ENCODE data around the gene NACC1. TPM values are rescaled to one million over a fixed set of nuclear protein-coding genes. Genes with fewer than 3 reads are reported as not detected.

Gene NACC1
- total and polyA plus RNA-seq, 2 of the 13 experiments (the other 11 are each of a cell fraction or from before 2014, with no cell fraction given) = 31.8 to 42.3 TPM

GRCh38 chr19:13128583-13128982 is 10.5 kb downstream of the NACC1 start (continued):
- TF ChIP-seq ZMYM4 (CRISPR knock-in tag; IDR thresholded peaks at IDR 0.05) (peak; percentile 51; the same call in 1 of the 2 replicates), CHCHD3 (CRISPR knock-in tag; IDR thresholded peaks at IDR 0.05) (no peak), SPEN (CRISPR knock-in tag; IDR thresholded peaks at IDR 0.05; ENCODE audit: low read depth) (peak; percentile 74), RFX1 (IDR thresholded peaks at IDR 0.05) (peak; percentile 83), ARID4A (CRISPR knock-in tag; IDR thresholded peaks at IDR 0.05; ENCODE audit: borderline replicate concordance) (peak; percentile 77; the same call in 1 of the 2 replicates), ZNF589 (CRISPR knock-in tag; conservative IDR thresholded peaks at IDR 0.05) (no peak), SOX5 (CRISPR knock-in tag; IDR thresholded peaks at IDR 0.05; ENCODE audit: borderline replicate concordance) (peak; percentile 70), FOXO1 (CRISPR knock-in tag; IDR thresholded peaks at IDR 0.05) (peak; percentile 67; the same call in 1 of the 2 replicates), TBX3 (IDR thresholded peaks at IDR 0.05; ENCODE audit: borderline replicate concordance) (peak; percentile 68; the same call in 1 of the 2 replicates), ZMYM3 (CRISPR knock-in tag; IDR thresholded peaks at IDR 0.05) (peak; percentile 63; the same call in 1 of the 2 replicates), THRA (CRISPR knock-in tag; IDR thresholded peaks at IDR 0.05; ENCODE audit: borderline replicate concordance) (peak; percentile 70; the same call in 1 of the 2 replicates), SAP130 (CRISPR knock-in tag; IDR thresholded peaks at IDR 0.05; ENCODE audit: low read depth) (peak; percentile 88), MTA1 (CRISPR knock-in tag; IDR thresholded peaks at IDR 0.05; ENCODE audit: borderline replicate concordance) (peak; percentile 84; the same call in 1 of the 2 replicates), LRRFIP1 (CRISPR knock-in tag; conservative IDR thresholded peaks at IDR 0.05) (no peak), HNF1A (IDR thresholded peaks at IDR 0.05; ENCODE audit: low read depth) (no peak), HNF1A (CRISPR knock-in tag; IDR thresholded peaks at IDR 0.05; ENCODE audit: borderline replicate concordance) (peak; percentile 21; the same call in 1 of the 2 replicates), ZNF775 (CRISPR knock-in tag; IDR thresholded peaks at IDR 0.05; ENCODE audit: borderline replicate concordance) (no peak), HMGA1 (CRISPR knock-in tag; conservative IDR thresholded peaks at IDR 0.05) (no peak)

Data from HepG2 (cell line).